Upper lobe of left lung (tissue), 4 donors: ENCODE results near the gene IRX2.

Source experiments
- POLR2A ChIP-seq, 4 donors: fragments of 450-650 bp; IDR thresholded peaks; one replicate each; pipeline ENCODE4 v1.5.1; 2016 to 2017; ENCODE audit warnings: antibody characterized with exemption in 4 of 4, mild to moderate bottlenecking in 2 of 4
- TF ChIP-seq, protein P1 (sequence below), 6 experiments: fragments of 450-650 bp in 4 of 6; fragments of 200-600 bp in 2 of 6; sonication (generic) in 2 of 6; IDR thresholded peaks; one replicate each; pipeline ENCODE4 v1.5.1; 2016 to 2019; ENCODE audit warnings: antibody characterized with exemption in 6 of 6

GRCh38 chr5:2736872-2737271 is 14.6 kb downstream of the IRX2 start:
- TF ChIP-seq, protein P1, sequence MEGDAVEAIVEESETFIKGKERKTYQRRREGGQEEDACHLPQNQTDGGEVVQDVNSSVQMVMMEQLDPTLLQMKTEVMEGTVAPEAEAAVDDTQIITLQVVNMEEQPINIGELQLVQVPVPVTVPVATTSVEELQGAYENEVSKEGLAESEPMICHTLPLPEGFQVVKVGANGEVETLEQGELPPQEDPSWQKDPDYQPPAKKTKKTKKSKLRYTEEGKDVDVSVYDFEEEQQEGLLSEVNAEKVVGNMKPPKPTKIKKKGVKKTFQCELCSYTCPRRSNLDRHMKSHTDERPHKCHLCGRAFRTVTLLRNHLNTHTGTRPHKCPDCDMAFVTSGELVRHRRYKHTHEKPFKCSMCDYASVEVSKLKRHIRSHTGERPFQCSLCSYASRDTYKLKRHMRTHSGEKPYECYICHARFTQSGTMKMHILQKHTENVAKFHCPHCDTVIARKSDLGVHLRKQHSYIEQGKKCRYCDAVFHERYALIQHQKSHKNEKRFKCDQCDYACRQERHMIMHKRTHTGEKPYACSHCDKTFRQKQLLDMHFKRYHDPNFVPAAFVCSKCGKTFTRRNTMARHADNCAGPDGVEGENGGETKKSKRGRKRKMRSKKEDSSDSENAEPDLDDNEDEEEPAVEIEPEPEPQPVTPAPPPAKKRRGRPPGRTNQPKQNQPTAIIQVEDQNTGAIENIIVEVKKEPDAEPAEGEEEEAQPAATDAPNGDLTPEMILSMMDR (IDR thresholded peaks at IDR 0.05): no peak
- no peak for TF ChIP-seq POLR2A (IDR thresholded peaks at IDR 0.05)
